ENCODE results near the gene MAP3K20.

DNA sequence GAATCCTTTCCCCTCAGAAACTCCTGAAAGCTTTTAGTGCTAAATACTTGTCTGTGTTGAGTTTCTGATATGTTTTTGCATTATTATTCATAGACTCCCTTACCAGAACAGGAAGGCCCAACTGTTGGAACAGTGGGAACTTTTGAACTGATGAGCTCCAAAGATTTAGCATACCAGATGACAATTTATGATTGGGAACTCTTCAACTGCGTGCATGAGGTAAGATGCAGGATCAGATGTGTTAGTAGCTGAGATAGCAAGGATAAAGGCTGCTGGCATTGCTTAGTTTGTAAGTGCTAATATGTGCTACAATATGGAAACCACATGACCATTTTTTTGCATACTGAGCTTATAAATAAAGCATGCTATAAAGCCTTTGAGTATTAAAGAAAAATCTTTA is 49.2 kb upstream of the MAP3K20 start:
- TF ChIP-seq, protein P1, sequence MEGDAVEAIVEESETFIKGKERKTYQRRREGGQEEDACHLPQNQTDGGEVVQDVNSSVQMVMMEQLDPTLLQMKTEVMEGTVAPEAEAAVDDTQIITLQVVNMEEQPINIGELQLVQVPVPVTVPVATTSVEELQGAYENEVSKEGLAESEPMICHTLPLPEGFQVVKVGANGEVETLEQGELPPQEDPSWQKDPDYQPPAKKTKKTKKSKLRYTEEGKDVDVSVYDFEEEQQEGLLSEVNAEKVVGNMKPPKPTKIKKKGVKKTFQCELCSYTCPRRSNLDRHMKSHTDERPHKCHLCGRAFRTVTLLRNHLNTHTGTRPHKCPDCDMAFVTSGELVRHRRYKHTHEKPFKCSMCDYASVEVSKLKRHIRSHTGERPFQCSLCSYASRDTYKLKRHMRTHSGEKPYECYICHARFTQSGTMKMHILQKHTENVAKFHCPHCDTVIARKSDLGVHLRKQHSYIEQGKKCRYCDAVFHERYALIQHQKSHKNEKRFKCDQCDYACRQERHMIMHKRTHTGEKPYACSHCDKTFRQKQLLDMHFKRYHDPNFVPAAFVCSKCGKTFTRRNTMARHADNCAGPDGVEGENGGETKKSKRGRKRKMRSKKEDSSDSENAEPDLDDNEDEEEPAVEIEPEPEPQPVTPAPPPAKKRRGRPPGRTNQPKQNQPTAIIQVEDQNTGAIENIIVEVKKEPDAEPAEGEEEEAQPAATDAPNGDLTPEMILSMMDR (IDR thresholded peaks at IDR 0.05) = no peak
- TF ChIP-seq POLR2A (IDR thresholded peaks at IDR 0.05) = no peak
